OCI-LY7 (cell line): Measurements from ENCODE around the gene TIMM17B. TPM values are rescaled to one million over a fixed set of nuclear protein-coding genes. Genes with fewer than 3 reads are reported as not detected.
"Not testable (repeated sequence)": the region's sequence is repeated elsewhere in the genome, so short reads cannot be mapped to it uniquely, and the experiment has no call there.

Source experiments
- BruUV-seq: library from RNA; stranded (reverse); fragments of 400-500 nt; replicated peaks from 2 replicates; lab custom pipeline; 2021; lab: Mats Ljungman, UMichigan
- CTCF ChIA-PET: fragments of 300-600 bp; sonication (Branson Sonifier 250); formaldehyde crosslinking; loops from one replicate; lab custom pipeline; 2022; ENCODE audit warnings: antibody characterized with exemption; ENCODE audit not compliant: unreplicated experiment; lab: Charles Lee
- POLR2A ChIA-PET: fragments of 300-600 bp; sonication (Branson Sonifier 250); formaldehyde crosslinking; loops from one replicate; lab custom pipeline; 2022; ENCODE audit warnings: antibody characterized with exemption; lab: Charles Lee
- DNase-seq: peaks from one replicate; pipeline ENCODE4 v3.0.0-alpha.2; 2015; ENCODE audit warnings: low spot score
- H2AFZ ChIP-seq: fragments of 200-600 bp; sonication (generic), shearing (Covaris generic); 2 replicates; pipeline ENCODE4 v1.6.1; 2014; ENCODE audit warnings: mild to moderate bottlenecking, antibody characterized with exemption, low read length, moderate library complexity
- H3K27ac ChIP-seq: fragments of 200-600 bp; sonication (generic); 2 replicates; pipeline ENCODE4 v1.5.1; 2014; ENCODE audit warnings: mixed run types, low read depth, mild to moderate bottlenecking, moderate library complexity, low read length, inconsistent platforms; ENCODE audit not compliant: poor library complexity, severe bottlenecking
- H3K36me3 ChIP-seq: fragments of 200-600 bp; sonication (generic); 2 replicates; pipeline ENCODE4 v1.6.1; 2014; ENCODE audit warnings: mild to moderate bottlenecking, antibody characterized with exemption, low read length, moderate library complexity, mixed read lengths; ENCODE audit not compliant: insufficient read depth
- H3K4me1 ChIP-seq: fragments of 200-600 bp; sonication (generic); 2 replicates; pipeline ENCODE4 v1.5.1; 2014; ENCODE audit warnings: mild to moderate bottlenecking, low read length; ENCODE audit not compliant: insufficient read depth, poor library complexity, severe bottlenecking
- H3K4me2 ChIP-seq: fragments of 200-600 bp; sonication (generic); 2 replicates; pipeline ENCODE4 v1.6.1; 2014; ENCODE audit warnings: mild to moderate bottlenecking, low read length
- H3K4me3 ChIP-seq: fragments of 200-600 bp; sonication (generic); 2 replicates; pipeline ENCODE4 v1.5.1; 2014; ENCODE audit warnings: mild to moderate bottlenecking, low read depth, low read length; ENCODE audit not compliant: poor library complexity, severe bottlenecking
- H3K79me2 ChIP-seq: fragments of 200-600 bp; sonication (generic); 2 replicates; pipeline ENCODE4 v1.6.1; 2016; ENCODE audit warnings: low read depth, mild to moderate bottlenecking, low read length, moderate library complexity, mixed read lengths; ENCODE audit not compliant: insufficient read depth
- H3K9me2 ChIP-seq: fragments of 200-600 bp; sonication (generic); 2 replicates; pipeline ENCODE4 v1.6.1; 2016; ENCODE audit warnings: mild to moderate bottlenecking, low read length, mixed read lengths; ENCODE audit not compliant: insufficient read depth
- H3K9me3 ChIP-seq: fragments of 200-600 bp; sonication (generic); 2 replicates; pipeline ENCODE4 v1.6.1; 2014; ENCODE audit warnings: mild to moderate bottlenecking, mixed run types, low read length, mixed read lengths
- H4K20me1 ChIP-seq: fragments of 200-600 bp; sonication (generic); 2 replicates; pipeline ENCODE4 v1.6.1; 2014; ENCODE audit warnings: mild to moderate bottlenecking, antibody characterized with exemption, low read length, moderate library complexity, mixed read lengths; ENCODE audit not compliant: insufficient read depth
- CTCF ChIP-seq: fragments of 200-600 bp; sonication (generic); conservative IDR thresholded peaks from 2 replicates; pipeline ENCODE4 v1.5.1; 2014; ENCODE audit warnings: mild to moderate bottlenecking, antibody characterized with exemption, low read length, moderate library complexity, mixed read lengths
- EZH2phosphoT487 ChIP-seq: fragments of 200-600 bp; sonication (generic); IDR thresholded peaks from 2 replicates; pipeline ENCODE4 v1.6.1; 2018; ENCODE audit warnings: low read depth, borderline replicate concordance, mild to moderate bottlenecking, mixed run types, antibody characterized with exemption, low read length, moderate library complexity, mixed read lengths
- intact Hi-C: fragments of 100-400 bp; cut with micrococcal nuclease; formaldehyde crosslinking; loops from one replicate; pipeline ENCODE4 v1.10.0; 2022; ENCODE audit not compliant: unreplicated experiment
- total RNA-seq, 2 experiments: library from RNA; depleted of rRNA in 1 of 2; stranded (reverse); fragments of >200 nt in 1 of 2; shearing (Covaris generic) in 1 of 2; gene quantifications; 2 replicates each; pipeline ENCODE4 v1.2.3, GENCODE V29; 2014 to 2022

The TIMM17B gene
- total RNA-seq, 2 experiments from 2014 or later, result 79.3 to 83.3 TPM

GRCh38 chrX:48854898-48855297 lies 42.7 kb downstream of the TIMM17B start:
- no peak overlapping the region for H3K4me3 ChIP-seq
- TF ChIP-seq EZH2phosphoT487 (no peak), CTCF (peak; percentile 51; the same call in 1 of the 2 replicates)
- CTCF ChIA-PET, result no interaction called here

GRCh38 chrX:48854121-48854804 lies 43.3 kb downstream of the TIMM17B start:
- DNase-seq, H3K4me3 ChIP-seq, BruUV-seq, H3K9me2 ChIP-seq, H3K9me3 ChIP-seq, H4K20me1 ChIP-seq, H3K36me3 ChIP-seq, H3K27ac ChIP-seq, H3K4me1 ChIP-seq, H3K4me2 ChIP-seq, CTCF ChIA-PET, H3K79me2 ChIP-seq, H2AFZ ChIP-seq, intact Hi-C loops: not testable (repeated sequence)
- POLR2A ChIA-PET, result interaction anchor here (0.6 kb wide), 1 partner anchor 201 kb away, joined by 5 read pairs; no protein-coding TSS in a partner anchor

More at GRCh38 chrX:48854898-48855297, 42.7 kb downstream of the TIMM17B start:
- no peaks in the 10 kb centered on the region for H3K4me1 ChIP-seq
- H2AFZ ChIP-seq, result no peak overlapping the region
- no peak overlapping the region for H3K27ac ChIP-seq
- no peak overlapping the region for H3K4me2 ChIP-seq
- no peaks in the 10 kb centered on the region for H3K79me2 ChIP-seq
- no peaks in the 10 kb centered on the region for H4K20me1 ChIP-seq
- intact Hi-C loops, result no loop called here
- DNase-seq, result peak; percentile 33
- H3K9me2 ChIP-seq, result no peaks in the 10 kb centered on the region
- POLR2A ChIA-PET, result no interaction called here
- BruUV-seq, result no TSS peak
- no peaks in the 10 kb centered on the region for H3K36me3 ChIP-seq
- no peaks in the 10 kb centered on the region for H3K9me3 ChIP-seq

GRCh38 chrX:48853494-48853893 lies 44.1 kb downstream of the TIMM17B start:
- CTCF ChIA-PET, intact Hi-C loops, H3K4me2 ChIP-seq, H3K36me3 ChIP-seq, DNase-seq, H2AFZ ChIP-seq, H3K79me2 ChIP-seq, H3K9me3 ChIP-seq, H3K4me1 ChIP-seq, H3K4me3 ChIP-seq, H3K9me2 ChIP-seq, H4K20me1 ChIP-seq, BruUV-seq, H3K27ac ChIP-seq: not testable (repeated sequence)
- POLR2A ChIA-PET, result interaction anchor here (0.6 kb wide), 1 partner anchor 200 kb away, joined by 5 read pairs; no protein-coding TSS in a partner anchor
